DOHH2 (cell line): Measurements from ENCODE around the gene NCF2.

ENCODE experiments used
- CTCF ChIP-seq: fragments of 200-600 bp; sonication (generic); IDR thresholded peaks from one replicate; pipeline ENCODE4 v1.5.1; 2014; ENCODE audit warnings: antibody characterized with exemption, mild to moderate bottlenecking, low read depth, low read length; ENCODE audit not compliant: poor library complexity, severe bottlenecking
- EZH2phosphoT487 ChIP-seq: fragments of 200-600 bp; sonication (generic); IDR thresholded peaks from 2 replicates; pipeline ENCODE4 v1.6.1; 2017; ENCODE audit warnings: borderline replicate concordance, mild to moderate bottlenecking, antibody characterized with exemption, low read length, moderate library complexity, mixed read lengths

GRCh38 chr1:183611021-183611420 is 20.8 kb upstream of the NCF2 start:
- TF ChIP-seq CTCF (no peak), EZH2phosphoT487 (no peak)
